ENCODE results near the gene MEI1. TPM values are rescaled to one million over a fixed set of nuclear protein-coding genes. Genes with fewer than 3 reads are reported as not detected.
A peak's percentile ranks its signal among the peaks of the same experiment; 100 is the strongest.

MEI1 gene
- total and polyA plus RNA-seq, 2 experiments from 2014 or later, result 1.1 to 5.6 TPM

GRCh38 chr22:41845380-41846267, 146.3 kb downstream of the MEI1 start:
- Histone ChIP-seq H3K27ac (peak overlapping the region; percentile 86), H3K4me3 (no peak overlapping the region), H3K27me3 (no peaks in the 10 kb centered on the region), H3K4me1 (ENCODE audit: low read depth) (peaks cover 43% of the 10 kb centered on the region), H3K9me3 (ENCODE audit: low read depth) (no peaks in the 10 kb centered on the region), H3K36me3 (no peaks in the 10 kb centered on the region)
- DNase-seq (ENCODE audit: low read depth in 1 of 2, low spot score in 1 of 2), result no peak
- TF ChIP-seq CTCF (IDR thresholded peaks at IDR 0.05; ENCODE audit: low read depth, low read length), result no peak

- DNase-seq (ENCODE audit: low read depth in 1 of 2, low spot score in 1 of 2), result no peak
- peak overlapping the region; percentile 86 for H3K27ac ChIP-seq
- H3K4me1 ChIP-seq (ENCODE audit: low read depth), result peaks cover 39% of the 10 kb centered on the region
- no peaks in the 10 kb centered on the region for H3K9me3 ChIP-seq (ENCODE audit: low read depth)
- no peak for TF ChIP-seq CTCF (IDR thresholded peaks at IDR 0.05; ENCODE audit: low read depth, low read length)
- no peak overlapping the region for H3K4me3 ChIP-seq
- H3K36me3 ChIP-seq, result no peaks in the 10 kb centered on the region
- no peaks in the 10 kb centered on the region for H3K27me3 ChIP-seq
These were observed 147.1 kb downstream of the MEI1 start for GRCh38 chr22:41846268-41846987.

DNA sequence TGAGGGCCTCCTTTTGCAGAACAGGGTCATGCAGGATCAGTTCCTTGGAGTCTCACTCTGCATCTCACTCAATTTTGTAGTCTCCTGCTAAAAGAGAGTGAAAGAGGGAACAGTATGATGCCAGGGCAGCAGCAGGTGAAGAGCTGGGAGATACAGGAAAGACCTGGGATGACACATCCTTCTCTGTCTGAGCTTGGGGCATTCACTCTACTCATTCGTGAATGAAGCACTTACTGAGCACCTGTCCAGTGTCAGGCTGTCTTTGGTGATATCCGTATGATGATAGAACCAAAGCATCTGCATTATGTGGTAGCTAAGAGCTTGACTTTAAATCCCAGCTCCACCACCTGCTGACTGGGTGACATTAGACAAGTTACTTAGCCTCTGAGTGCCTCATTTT, 148.0 kb downstream of the MEI1 start:
- no peaks in the 10 kb centered on the region for H3K9me3 ChIP-seq (ENCODE audit: low read depth)
- H3K27ac ChIP-seq, result peak overlapping the region; percentile 86
- H3K27me3 ChIP-seq, result no peaks in the 10 kb centered on the region
- no peak for TF ChIP-seq CTCF (IDR thresholded peaks at IDR 0.05; ENCODE audit: low read depth, low read length)
- no peak for DNase-seq (ENCODE audit: low read depth in 1 of 2, low spot score in 1 of 2)
- no peaks in the 10 kb centered on the region for H3K36me3 ChIP-seq
- H3K4me1 ChIP-seq (ENCODE audit: low read depth), result peaks cover 36% of the 10 kb centered on the region
- no peak overlapping the region for H3K4me3 ChIP-seq

DNA sequence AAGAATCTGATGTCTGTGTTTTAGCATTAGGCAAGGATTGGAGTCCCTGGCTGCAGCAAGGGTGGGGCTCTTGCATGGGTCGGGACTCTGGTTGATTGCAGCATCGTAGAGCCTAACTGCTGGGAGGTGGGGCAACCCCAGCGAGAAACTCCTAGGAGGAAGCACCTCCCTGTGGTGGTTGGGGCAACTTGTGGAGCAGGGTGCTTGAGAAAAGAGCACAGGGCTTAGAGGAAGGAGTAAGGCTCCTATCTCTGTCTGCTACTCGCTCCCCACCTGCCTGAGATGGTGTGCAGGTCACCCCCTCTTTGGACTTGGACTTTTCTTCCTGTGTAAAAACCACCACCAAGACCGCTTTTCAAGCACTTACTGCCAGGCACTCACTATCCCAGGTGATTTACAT, 149.2 kb downstream of the MEI1 start:
- H3K9me3 ChIP-seq (ENCODE audit: low read depth), result no peaks in the 10 kb centered on the region
- no peak for TF ChIP-seq CTCF (IDR thresholded peaks at IDR 0.05; ENCODE audit: low read depth, low read length)
- no peaks in the 10 kb centered on the region for H3K27me3 ChIP-seq
- no peak for DNase-seq (ENCODE audit: low read depth in 1 of 2, low spot score in 1 of 2)
- no peak overlapping the region for H3K4me3 ChIP-seq
- no peak overlapping the region for H3K27ac ChIP-seq
- H3K36me3 ChIP-seq, result no peaks in the 10 kb centered on the region
- peaks cover 36% of the 10 kb centered on the region for H3K4me1 ChIP-seq (ENCODE audit: low read depth)

Other genes starting within 250 kb of the MEI1 start
- gene PHF5A, start 230.8 kb upstream of the MEI1 start, total RNA-seq, result 32.2 and 42.2 TPM in 2 replicates
- gene PHF5A, start 230.8 kb upstream of the MEI1 start, polyA plus RNA-seq, result 25.9 and 26.9 TPM in 2 replicates
- gene ACO2, start 230.4 kb upstream of the MEI1 start, total RNA-seq, result 183 and 223 TPM in 2 replicates
- 247 and 328 TPM in 2 replicates for gene ACO2, start 230.4 kb upstream of the MEI1 start, polyA plus RNA-seq
- 11.4 and 12.5 TPM in 2 replicates for gene POLR3H, start 155.0 kb upstream of the MEI1 start, total RNA-seq
- gene POLR3H, start 155.0 kb upstream of the MEI1 start, polyA plus RNA-seq, result 24.7 and 30.9 TPM in 2 replicates
- 4.2 and 4.3 TPM in 2 replicates for gene CSDC2, start 138.5 kb upstream of the MEI1 start, total RNA-seq
- gene CSDC2, start 138.5 kb upstream of the MEI1 start, polyA plus RNA-seq, result 5.0 and 5.1 TPM in 2 replicates
- 22.5 and 34.0 TPM in 2 replicates for gene PMM1, start 109.7 kb upstream of the MEI1 start, total RNA-seq
- gene PMM1, start 109.7 kb upstream of the MEI1 start, polyA plus RNA-seq, result 53.7 and 63.6 TPM in 2 replicates
- gene DESI1, start 78.5 kb upstream of the MEI1 start, total RNA-seq, result 34.2 and 43.2 TPM in 2 replicates
- gene DESI1, start 78.5 kb upstream of the MEI1 start, polyA plus RNA-seq, result 27.3 and 27.6 TPM in 2 replicates
- gene XRCC6, start 78.2 kb upstream of the MEI1 start, total RNA-seq, result 250 and 283 TPM in 2 replicates
- gene XRCC6, start 78.2 kb upstream of the MEI1 start, polyA plus RNA-seq, result 423 and 442 TPM in 2 replicates
- gene SNU13, start 10.6 kb upstream of the MEI1 start, total RNA-seq, result 112 and 149 TPM in 2 replicates
- gene SNU13, start 10.6 kb upstream of the MEI1 start, polyA plus RNA-seq, result 246 and 273 TPM in 2 replicates
- 14.8 and 19.3 TPM in 2 replicates for gene CCDC134, start 101.2 kb downstream of the MEI1 start, total RNA-seq
- gene CCDC134, start 101.2 kb downstream of the MEI1 start, polyA plus RNA-seq, result 10.3 and 11.5 TPM in 2 replicates
- 259 and 273 TPM in 2 replicates for gene SREBF2, start 133.6 kb downstream of the MEI1 start, total RNA-seq
- gene SREBF2, start 133.6 kb downstream of the MEI1 start, polyA plus RNA-seq, result 225 and 238 TPM in 2 replicates
- gene SHISA8, start 215.6 kb downstream of the MEI1 start, total RNA-seq, result not detected in 2 replicates
- 0.16 TPM in 1 of 2 replicates, not detected in the other for gene SHISA8, start 215.6 kb downstream of the MEI1 start, polyA plus RNA-seq
- gene TNFRSF13C, start 227.3 kb downstream of the MEI1 start, total RNA-seq, result 0.14 and 1.9 TPM in 2 replicates
- 1.1 TPM in 2 replicates for gene TNFRSF13C, start 227.3 kb downstream of the MEI1 start, polyA plus RNA-seq
- 22.0 and 26.7 TPM in 2 replicates for gene CENPM, start 247.6 kb downstream of the MEI1 start, total RNA-seq
- 25.8 and 37.0 TPM in 2 replicates for gene CENPM, start 247.6 kb downstream of the MEI1 start, polyA plus RNA-seq